ENCODE measurements around the gene INAVA.
A peak's percentile ranks its signal among the peaks of the same experiment; 100 is the strongest.

Gene INAVA

DNA sequence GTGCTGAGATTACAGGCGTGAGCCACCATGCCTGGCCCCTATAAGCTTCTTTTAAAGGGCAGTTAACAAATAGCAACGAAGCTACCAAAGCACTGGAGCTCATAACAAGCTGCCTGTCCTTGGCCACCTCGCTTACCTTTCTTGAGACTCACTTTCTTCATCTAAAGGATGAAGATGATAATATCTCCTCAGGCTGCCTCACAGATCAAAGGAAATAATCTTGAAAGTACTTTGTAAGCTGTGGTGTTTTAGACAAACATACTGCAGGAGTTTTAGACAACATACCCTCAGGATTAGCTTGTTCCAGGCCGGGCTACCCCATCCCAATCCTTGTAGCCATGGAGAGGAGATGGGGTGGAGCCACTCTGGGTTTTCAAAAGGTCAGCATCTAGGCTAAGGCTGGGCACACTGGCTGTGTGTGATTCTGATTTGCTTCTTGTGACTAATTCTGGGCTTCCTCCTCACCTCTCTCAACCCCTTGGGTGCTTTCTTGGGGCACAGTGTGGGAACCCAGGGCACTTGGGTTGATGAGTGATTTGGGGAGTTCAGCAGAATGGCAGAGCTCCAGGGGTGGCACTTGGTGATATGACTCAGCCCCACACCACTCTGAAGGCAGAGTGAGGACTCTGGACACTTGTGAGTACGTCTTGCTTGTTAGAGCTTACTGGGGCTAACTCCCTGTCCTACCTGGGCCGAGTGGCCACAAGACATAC is 16.7 kb upstream of the INAVA start:
- DNase-seq (ENCODE audit: extremely low read depth, insufficient read length) = peak; percentile 66
- no peaks in the 10 kb centered on the region for H3K36me3 ChIP-seq (ENCODE audit: control insufficient read depth, insufficient read depth, low read length)
- TF ChIP-seq CTCF (IDR thresholded peaks at IDR 0.05; ENCODE audit: insufficient read depth, low read length, poor library complexity, severe bottlenecking) = no peak
- H3K4me3 ChIP-seq (replicated peaks; ENCODE audit: low read depth, low read length) = no peak overlapping the region
- H3K27me3 ChIP-seq (replicated peaks; ENCODE audit: control insufficient read depth, insufficient read depth, low read length) = no peaks in the 10 kb centered on the region

DNA sequence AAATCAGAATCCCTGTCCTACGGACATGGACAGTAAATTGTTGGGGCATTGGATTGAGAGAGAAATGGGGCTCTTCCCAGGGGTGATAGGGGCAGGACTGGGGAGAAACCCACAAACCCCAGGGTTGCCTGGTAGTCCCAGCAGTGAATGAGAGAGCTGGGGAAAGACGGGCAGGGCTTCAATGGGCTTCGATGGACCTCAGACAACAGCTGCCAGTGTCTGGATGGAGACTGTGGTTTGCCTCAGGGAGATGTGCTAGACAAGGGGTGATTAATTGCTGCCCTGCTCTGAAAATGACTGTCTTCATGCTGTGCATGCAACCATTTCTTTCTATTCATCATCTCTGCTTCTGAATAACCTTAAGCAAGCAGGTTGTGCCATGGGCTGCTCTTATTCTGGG is 14.5 kb upstream of the INAVA start:
- Histone ChIP-seq H3K36me3 (ENCODE audit: control insufficient read depth, insufficient read depth, low read length) (no peaks in the 10 kb centered on the region), H3K27me3 (replicated peaks; ENCODE audit: control insufficient read depth, insufficient read depth, low read length) (no peaks in the 10 kb centered on the region), H3K4me3 (replicated peaks; ENCODE audit: low read depth, low read length) (no peak overlapping the region)
- peak; percentile 63 for DNase-seq (ENCODE audit: extremely low read depth, insufficient read length)
- TF ChIP-seq CTCF (IDR thresholded peaks at IDR 0.05; ENCODE audit: insufficient read depth, low read length, poor library complexity, severe bottlenecking) = no peak

GRCh38 chr1:200883118-200883517 is 11.6 kb upstream of the INAVA start:
- DNase-seq (ENCODE audit: extremely low read depth, insufficient read length) = no peak
- TF ChIP-seq CTCF (IDR thresholded peaks at IDR 0.05; ENCODE audit: insufficient read depth, low read length, poor library complexity, severe bottlenecking) = no peak
- Histone ChIP-seq H3K27me3 (replicated peaks; ENCODE audit: control insufficient read depth, insufficient read depth, low read length) (no peaks in the 10 kb centered on the region), H3K36me3 (ENCODE audit: control insufficient read depth, insufficient read depth, low read length) (no peaks in the 10 kb centered on the region), H3K4me3 (replicated peaks; ENCODE audit: low read depth, low read length) (no peak overlapping the region)

- no peaks in the 10 kb centered on the region for H3K36me3 ChIP-seq (ENCODE audit: control insufficient read depth, insufficient read depth, low read length)
- TF ChIP-seq CTCF (IDR thresholded peaks at IDR 0.05; ENCODE audit: insufficient read depth, low read length, poor library complexity, severe bottlenecking) = no peak
- H3K4me3 ChIP-seq (replicated peaks; ENCODE audit: low read depth, low read length) = no peak overlapping the region
- no peak for DNase-seq (ENCODE audit: extremely low read depth, insufficient read length)
- H3K27me3 ChIP-seq (replicated peaks; ENCODE audit: control insufficient read depth, insufficient read depth, low read length) = no peaks in the 10 kb centered on the region
Measured at GRCh38 chr1:200885623-200886402, 8.9 kb upstream of the INAVA start.

- no peak for TF ChIP-seq CTCF (IDR thresholded peaks at IDR 0.05; ENCODE audit: insufficient read depth, low read length, poor library complexity, severe bottlenecking)
- no peak overlapping the region for H3K4me3 ChIP-seq (replicated peaks; ENCODE audit: low read depth, low read length)
- no peaks in the 10 kb centered on the region for H3K36me3 ChIP-seq (ENCODE audit: control insufficient read depth, insufficient read depth, low read length)
- no peak for DNase-seq (ENCODE audit: extremely low read depth, insufficient read length)
- H3K27me3 ChIP-seq (replicated peaks; ENCODE audit: control insufficient read depth, insufficient read depth, low read length) = no peaks in the 10 kb centered on the region
Measured at GRCh38 chr1:200886594-200886993, 8.1 kb upstream of the INAVA start.
